PC-3 (cell line): ENCODE results near the gene BHLHA9. TPM values are rescaled to one million over a fixed set of nuclear protein-coding genes. Genes with fewer than 3 reads are reported as not detected.

ENCODE experiments used
- ATAC-seq: fragments of 200-7000 bp; cut with Tn5 transposase; 2 replicates; pipeline ENCODE4 v1.9.1; 2020; ENCODE audit warnings: mild to moderate bottlenecking, moderate library complexity
- BruUV-seq: library from RNA; stranded (reverse); fragments of 400-500 nt; replicated peaks from 2 replicates; lab custom pipeline; 2021; lab: Mats Ljungman, UMichigan
- CTCF ChIA-PET: fragments of 300-600 bp; sonication (Branson Sonifier 250); formaldehyde crosslinking; loops from one replicate; lab custom pipeline; 2022; ENCODE audit warnings: antibody characterized with exemption; lab: Charles Lee
- POLR2A ChIA-PET: fragments of 300-600 bp; sonication (Branson Sonifier 250); formaldehyde crosslinking; loops from one replicate; lab custom pipeline; 2022; ENCODE audit warnings: antibody characterized with exemption; ENCODE audit not compliant: unreplicated experiment; lab: Charles Lee
- DNase-seq: peaks from one replicate; pipeline ENCODE4 v3.0.0-alpha.2; 2015
- H2AFZ ChIP-seq: fragments of 300-600 bp; sonication (generic); 2 replicates; pipeline ENCODE4 v1.6.0; 2016; ENCODE audit warnings: antibody characterized with exemption, low read length
- H3F3A ChIP-seq: fragments of 300-600 bp; sonication (generic); one replicate; pipeline ENCODE4 v1.6.0; 2017; ENCODE audit warnings: antibody characterized with exemption, low read length, control low read depth, mild to moderate bottlenecking; ENCODE audit not compliant: unreplicated experiment
- H3K27ac ChIP-seq: fragments of 300-600 bp; sonication (generic); 2 replicates; pipeline ENCODE4 v1.5.1; 2016; ENCODE audit warnings: mild to moderate bottlenecking, low read length
- H3K27me3 ChIP-seq: fragments of 300-600 bp; sonication (generic); 2 replicates; pipeline ENCODE4 v1.6.1; 2016; ENCODE audit warnings: low read length, mixed read lengths
- H3K36me3 ChIP-seq: fragments of 300-600 bp; sonication (generic); 2 replicates; pipeline ENCODE4 v1.6.1; 2016; ENCODE audit warnings: low read depth, mixed run types, low read length, mixed read lengths
- H3K4me1 ChIP-seq: fragments of 300-600 bp; sonication (generic); 2 replicates; pipeline ENCODE4 v1.5.1; 2016; ENCODE audit warnings: low read length; ENCODE audit not compliant: insufficient read depth
- H3K4me2 ChIP-seq: fragments of 300-600 bp; sonication (generic); 2 replicates; pipeline ENCODE4 v1.6.0; 2016; ENCODE audit warnings: low read length
- H3K4me3 ChIP-seq: fragments of 300-600 bp; sonication (generic); 2 replicates; pipeline ENCODE4 v1.5.1; 2016; ENCODE audit warnings: mild to moderate bottlenecking, low read length, mixed read lengths
- H3K79me2 ChIP-seq: fragments of 300-600 bp; sonication (generic); 2 replicates; pipeline ENCODE4 v1.6.1; 2017; ENCODE audit warnings: low read length, mixed read lengths
- H3K9ac ChIP-seq: fragments of 300-600 bp; sonication (generic); 2 replicates; pipeline ENCODE4 v1.6.0; 2016; ENCODE audit warnings: mild to moderate bottlenecking, low read length
- H3K9me2 ChIP-seq: fragments of 300-600 bp; sonication (generic); replicated peaks from 2 replicates; pipeline ENCODE4 v1.6.1; 2016; ENCODE audit warnings: mixed run types, low read length, mixed read lengths
- H3K9me3 ChIP-seq: fragments of 300-600 bp; sonication (generic); 2 replicates; pipeline ENCODE4 v1.6.1; 2016; ENCODE audit warnings: low read length, mixed read lengths
- H4K20me1 ChIP-seq: fragments of 300-600 bp; sonication (generic); 2 replicates; pipeline ENCODE4 v1.6.1; 2016; ENCODE audit warnings: low read length, mixed read lengths
- EZH2 ChIP-seq: fragments of 300-600 bp; sonication (generic); IDR thresholded peaks from one replicate; pipeline ENCODE4 v1.6.1; 2017; ENCODE audit warnings: antibody characterized with exemption, mild to moderate bottlenecking, low read length; ENCODE audit not compliant: unreplicated experiment
- EZH2phosphoT487 ChIP-seq: fragments of 300-600 bp; sonication (generic); IDR thresholded peaks from 2 replicates; pipeline ENCODE4 v1.6.1; 2018; ENCODE audit warnings: mild to moderate bottlenecking, antibody characterized with exemption, low read length, borderline replicate concordance
- intact Hi-C: fragments of 100-400 bp; cut with micrococcal nuclease; formaldehyde crosslinking; loops from 2 replicates; pipeline ENCODE4 v1.9.0; 2023
- total RNA-seq: library from RNA; depleted of rRNA; stranded (reverse); fragments of >200 nt; gene quantifications from 2 replicates; pipeline ENCODE4 v1.2.3, GENCODE V29; 2014
- TF ChIP-seq, protein P1 (sequence below): fragments of 300-600 bp; sonication (generic); conservative IDR thresholded peaks from 2 replicates; pipeline ENCODE4 v1.5.1; 2017; ENCODE audit warnings: antibody characterized with exemption, low read depth, mild to moderate bottlenecking, low read length

BHLHA9 gene
- total RNA-seq, 1 experiment from 2014 or later = not detected

DNA sequence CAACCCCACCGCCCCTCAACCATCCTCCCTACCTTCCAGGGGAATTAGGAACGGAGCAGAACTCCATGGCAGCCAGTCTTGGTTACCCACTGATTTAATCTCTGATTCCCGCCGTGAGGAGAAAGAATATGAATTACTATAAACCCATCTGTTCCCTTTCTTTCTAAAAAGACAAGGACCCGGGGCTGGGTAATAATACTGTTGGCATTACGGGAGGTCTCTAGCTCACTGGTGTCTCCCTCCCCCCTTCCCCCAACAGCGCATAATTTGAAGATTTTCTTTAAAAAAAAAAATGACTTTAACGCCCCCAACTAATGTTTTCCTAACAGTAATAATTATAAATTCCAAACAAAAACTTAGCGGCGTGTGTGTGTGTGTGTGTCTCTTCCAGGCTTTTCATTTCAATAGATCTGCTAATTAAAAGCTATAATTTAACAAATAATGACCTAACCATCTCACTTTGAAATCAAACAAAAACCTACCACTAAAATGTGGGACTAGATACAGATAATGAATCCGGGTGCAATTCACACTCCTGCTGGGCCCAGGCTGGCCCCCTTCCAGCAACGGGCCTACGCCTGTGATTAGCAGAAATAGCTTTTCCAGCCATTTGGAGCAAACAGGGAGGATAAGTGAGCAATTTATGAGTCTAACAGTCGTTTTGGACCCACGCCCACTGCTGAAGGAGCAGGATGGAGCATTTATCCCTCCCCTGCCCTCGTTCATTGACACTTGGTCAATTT, 18.2 kb upstream of the BHLHA9 start:
- Histone ChIP-seq H3K4me1 (no peaks in the 10 kb centered on the region), H3K27ac (no peak overlapping the region), H3K36me3 (no peaks in the 10 kb centered on the region), H3K9ac (no peak overlapping the region), H3K4me2 (no peak overlapping the region), H3K9me2 (no peaks in the 10 kb centered on the region), H3K4me3 (no peak overlapping the region), H4K20me1 (no peaks in the 10 kb centered on the region), H3K79me2 (no peaks in the 10 kb centered on the region), H2AFZ (no peak overlapping the region), H3F3A (no peaks in the 10 kb centered on the region), H3K9me3 (no peaks in the 10 kb centered on the region), H3K27me3 (no peaks in the 10 kb centered on the region)
- ChIA-PET CTCF (no interaction called here), POLR2A (interaction anchor here (1.2 kb wide), 1 partner anchor 12 kb away, joined by 4 read pairs; no protein-coding TSS in a partner anchor)
- intact Hi-C loops = no loop called here
- no peak for DNase-seq
- BruUV-seq = no TSS peak
- TF ChIP-seq EZH2phosphoT487 (no peak), EZH2 (no peak)
- TF ChIP-seq, protein P1, sequence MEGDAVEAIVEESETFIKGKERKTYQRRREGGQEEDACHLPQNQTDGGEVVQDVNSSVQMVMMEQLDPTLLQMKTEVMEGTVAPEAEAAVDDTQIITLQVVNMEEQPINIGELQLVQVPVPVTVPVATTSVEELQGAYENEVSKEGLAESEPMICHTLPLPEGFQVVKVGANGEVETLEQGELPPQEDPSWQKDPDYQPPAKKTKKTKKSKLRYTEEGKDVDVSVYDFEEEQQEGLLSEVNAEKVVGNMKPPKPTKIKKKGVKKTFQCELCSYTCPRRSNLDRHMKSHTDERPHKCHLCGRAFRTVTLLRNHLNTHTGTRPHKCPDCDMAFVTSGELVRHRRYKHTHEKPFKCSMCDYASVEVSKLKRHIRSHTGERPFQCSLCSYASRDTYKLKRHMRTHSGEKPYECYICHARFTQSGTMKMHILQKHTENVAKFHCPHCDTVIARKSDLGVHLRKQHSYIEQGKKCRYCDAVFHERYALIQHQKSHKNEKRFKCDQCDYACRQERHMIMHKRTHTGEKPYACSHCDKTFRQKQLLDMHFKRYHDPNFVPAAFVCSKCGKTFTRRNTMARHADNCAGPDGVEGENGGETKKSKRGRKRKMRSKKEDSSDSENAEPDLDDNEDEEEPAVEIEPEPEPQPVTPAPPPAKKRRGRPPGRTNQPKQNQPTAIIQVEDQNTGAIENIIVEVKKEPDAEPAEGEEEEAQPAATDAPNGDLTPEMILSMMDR = no peak
- ATAC-seq = no peak

DNA sequence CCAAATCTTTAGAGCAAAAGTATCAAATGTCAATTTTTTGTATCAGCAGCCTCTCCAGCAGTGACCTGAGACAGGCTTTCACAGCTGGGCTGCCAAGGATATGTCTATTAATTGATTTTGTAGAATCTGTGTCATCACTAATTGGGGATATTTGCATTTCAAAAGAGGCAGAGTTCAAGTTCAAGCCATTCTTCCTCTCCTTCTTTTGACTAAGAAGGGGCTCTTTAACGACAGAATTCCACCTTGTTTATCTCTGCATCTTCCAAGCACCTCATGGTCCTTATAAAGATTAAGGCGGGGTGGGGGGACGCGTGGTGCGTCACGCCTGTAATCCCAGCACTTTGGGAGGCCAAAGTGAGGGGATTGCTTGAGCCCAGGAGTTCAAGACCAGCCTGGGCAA, 15.2 kb upstream of the BHLHA9 start:
- no peaks in the 10 kb centered on the region for H3K9me2 ChIP-seq
- no peaks in the 10 kb centered on the region for H3K4me1 ChIP-seq
- TF ChIP-seq, protein P1 = no peak
- TF ChIP-seq EZH2 (no peak), EZH2phosphoT487 (no peak)
- H3K4me3 ChIP-seq = no peak overlapping the region
- no peak overlapping the region for H3K27ac ChIP-seq
- no peaks in the 10 kb centered on the region for H3K27me3 ChIP-seq
- no peak for DNase-seq
- intact Hi-C loops = no loop called here
- no peak overlapping the region for H3K4me2 ChIP-seq
- no peak overlapping the region for H2AFZ ChIP-seq
- ATAC-seq = no peak
- no peaks in the 10 kb centered on the region; the same call in 1 of the 2 replicates for H3K36me3 ChIP-seq
- H3K79me2 ChIP-seq = no peaks in the 10 kb centered on the region
- H3K9me3 ChIP-seq = no peaks in the 10 kb centered on the region
- no peak overlapping the region for H3K9ac ChIP-seq
- H4K20me1 ChIP-seq = no peaks in the 10 kb centered on the region
- ChIA-PET POLR2A (no interaction called here), CTCF (no interaction called here)
- no TSS peak for BruUV-seq
- no peaks in the 10 kb centered on the region for H3F3A ChIP-seq

DNA sequence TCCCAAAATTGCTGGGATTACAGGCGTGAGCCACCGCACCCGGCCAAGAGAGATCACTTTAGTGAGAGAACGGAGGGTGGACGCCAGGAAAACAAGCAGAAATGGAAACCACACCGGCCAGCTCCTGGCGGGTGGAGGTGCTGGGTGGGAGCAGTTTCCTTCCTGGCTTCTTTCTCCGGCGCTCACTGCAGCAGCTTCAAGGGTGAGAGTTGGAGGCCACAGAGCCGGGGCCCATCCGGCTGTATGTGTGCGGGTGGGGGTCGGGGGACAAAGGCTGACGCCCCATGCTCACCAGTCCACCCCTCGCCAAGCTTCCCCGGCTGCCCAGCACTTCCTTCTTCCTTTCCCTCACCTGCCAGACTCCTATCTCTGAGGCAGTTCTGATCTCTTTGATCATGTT, 13.5 kb upstream of the BHLHA9 start:
- intact Hi-C loops = no loop called here
- TF ChIP-seq, protein P1 = no peak
- TF ChIP-seq EZH2phosphoT487 = no peak
- no peak for TF ChIP-seq EZH2
- POLR2A ChIA-PET = no interaction called here
- no peaks in the 10 kb centered on the region for H3K9me3 ChIP-seq
- H3F3A ChIP-seq = no peaks in the 10 kb centered on the region
- CTCF ChIA-PET = no interaction called here
- ATAC-seq (no peak), DNase-seq (no peak)
- no peaks in the 10 kb centered on the region for H3K9me2 ChIP-seq
- no TSS peak for BruUV-seq
- H3K27me3 ChIP-seq = no peaks in the 10 kb centered on the region
- no peaks in the 10 kb centered on the region; the same call in 1 of the 2 replicates for H3K36me3 ChIP-seq
- no peak overlapping the region for H3K9ac ChIP-seq
- H3K4me3 ChIP-seq = no peak overlapping the region
- no peaks in the 10 kb centered on the region for H3K4me1 ChIP-seq
- H3K27ac ChIP-seq = no peak overlapping the region
- no peaks in the 10 kb centered on the region for H3K79me2 ChIP-seq
- H2AFZ ChIP-seq = no peak overlapping the region
- H3K4me2 ChIP-seq = no peak overlapping the region
- no peaks in the 10 kb centered on the region for H4K20me1 ChIP-seq
